ENCODE results near the gene GPR158.

- TF ChIP-seq CREB1 (IDR thresholded peaks at IDR 0.05): no peak
- TF ChIP-seq CTCF (IDR thresholded peaks at IDR 0.05; ENCODE audit: control extremely low read depth in 1 of 3, insufficient read depth in 1 of 3, low read depth in 1 of 3, low read length in 3 of 3): no peak
Observed at GRCh38 chr10:25506821-25507335, 332.1 kb downstream of the GPR158 start.
